PC-3 (cell line): ENCODE data around the gene DMKN. TPM values are rescaled to one million over a fixed set of nuclear protein-coding genes. Genes with fewer than 3 reads are reported as not detected.
A peak's percentile ranks its signal among the peaks of the same experiment; 100 is the strongest.

Experiments used
- ATAC-seq: fragments of 200-7000 bp; cut with Tn5 transposase; 2 replicates; pipeline ENCODE4 v1.9.1; 2020; ENCODE audit warnings: mild to moderate bottlenecking, moderate library complexity
- BruUV-seq: library from RNA; stranded (reverse); fragments of 400-500 nt; replicated peaks from 2 replicates; lab custom pipeline; 2021; lab: Mats Ljungman, UMichigan
- CTCF ChIA-PET: fragments of 300-600 bp; sonication (Branson Sonifier 250); formaldehyde crosslinking; loops from one replicate; lab custom pipeline; 2022; ENCODE audit warnings: antibody characterized with exemption; lab: Charles Lee
- POLR2A ChIA-PET: fragments of 300-600 bp; sonication (Branson Sonifier 250); formaldehyde crosslinking; loops from one replicate; lab custom pipeline; 2022; ENCODE audit warnings: antibody characterized with exemption; ENCODE audit not compliant: unreplicated experiment; lab: Charles Lee
- DNase-seq: peaks from one replicate; pipeline ENCODE4 v3.0.0-alpha.2; 2015
- H2AFZ ChIP-seq: fragments of 300-600 bp; sonication (generic); 2 replicates; pipeline ENCODE4 v1.6.0; 2016; ENCODE audit warnings: antibody characterized with exemption, low read length
- H3F3A ChIP-seq: fragments of 300-600 bp; sonication (generic); one replicate; pipeline ENCODE4 v1.6.0; 2017; ENCODE audit warnings: antibody characterized with exemption, low read length, control low read depth, mild to moderate bottlenecking; ENCODE audit not compliant: unreplicated experiment
- H3K27ac ChIP-seq: fragments of 300-600 bp; sonication (generic); 2 replicates; pipeline ENCODE4 v1.5.1; 2016; ENCODE audit warnings: mild to moderate bottlenecking, low read length
- H3K27me3 ChIP-seq: fragments of 300-600 bp; sonication (generic); 2 replicates; pipeline ENCODE4 v1.6.1; 2016; ENCODE audit warnings: low read length, mixed read lengths
- H3K36me3 ChIP-seq: fragments of 300-600 bp; sonication (generic); 2 replicates; pipeline ENCODE4 v1.6.1; 2016; ENCODE audit warnings: low read depth, mixed run types, low read length, mixed read lengths
- H3K4me1 ChIP-seq: fragments of 300-600 bp; sonication (generic); 2 replicates; pipeline ENCODE4 v1.5.1; 2016; ENCODE audit warnings: low read length; ENCODE audit not compliant: insufficient read depth
- H3K4me2 ChIP-seq: fragments of 300-600 bp; sonication (generic); 2 replicates; pipeline ENCODE4 v1.6.0; 2016; ENCODE audit warnings: low read length
- H3K4me3 ChIP-seq: fragments of 300-600 bp; sonication (generic); 2 replicates; pipeline ENCODE4 v1.5.1; 2016; ENCODE audit warnings: mild to moderate bottlenecking, low read length, mixed read lengths
- H3K79me2 ChIP-seq: fragments of 300-600 bp; sonication (generic); 2 replicates; pipeline ENCODE4 v1.6.1; 2017; ENCODE audit warnings: low read length, mixed read lengths
- H3K9ac ChIP-seq: fragments of 300-600 bp; sonication (generic); 2 replicates; pipeline ENCODE4 v1.6.0; 2016; ENCODE audit warnings: mild to moderate bottlenecking, low read length
- H3K9me2 ChIP-seq: fragments of 300-600 bp; sonication (generic); replicated peaks from 2 replicates; pipeline ENCODE4 v1.6.1; 2016; ENCODE audit warnings: mixed run types, low read length, mixed read lengths
- H3K9me3 ChIP-seq: fragments of 300-600 bp; sonication (generic); 2 replicates; pipeline ENCODE4 v1.6.1; 2016; ENCODE audit warnings: low read length, mixed read lengths
- H4K20me1 ChIP-seq: fragments of 300-600 bp; sonication (generic); 2 replicates; pipeline ENCODE4 v1.6.1; 2016; ENCODE audit warnings: low read length, mixed read lengths
- CTCF ChIP-seq: fragments of 300-600 bp; sonication (generic); conservative IDR thresholded peaks from 2 replicates; pipeline ENCODE4 v1.5.1; 2017; ENCODE audit warnings: antibody characterized with exemption, low read depth, mild to moderate bottlenecking, low read length
- EZH2 ChIP-seq: fragments of 300-600 bp; sonication (generic); IDR thresholded peaks from one replicate; pipeline ENCODE4 v1.6.1; 2017; ENCODE audit warnings: antibody characterized with exemption, mild to moderate bottlenecking, low read length; ENCODE audit not compliant: unreplicated experiment
- EZH2phosphoT487 ChIP-seq: fragments of 300-600 bp; sonication (generic); IDR thresholded peaks from 2 replicates; pipeline ENCODE4 v1.6.1; 2018; ENCODE audit warnings: mild to moderate bottlenecking, antibody characterized with exemption, low read length, borderline replicate concordance
- intact Hi-C: fragments of 100-400 bp; cut with micrococcal nuclease; formaldehyde crosslinking; loops from 2 replicates; pipeline ENCODE4 v1.9.0; 2023
- total RNA-seq: library from RNA; depleted of rRNA; stranded (reverse); fragments of >200 nt; gene quantifications from 2 replicates; pipeline ENCODE4 v1.2.3, GENCODE V29; 2014

Gene DMKN
- total RNA-seq, 1 experiment from 2014 or later = 128 TPM

GRCh38 chr19:35509861-35510625 lies 3.4 kb downstream of the DMKN start:
- TF ChIP-seq CTCF = peak; percentile 88
- no peak for TF ChIP-seq EZH2
- Histone ChIP-seq H3F3A (no peaks in the 10 kb centered on the region), H2AFZ (peak overlapping the region; percentile 92), H3K79me2 (peaks cover 25% of the 10 kb centered on the region), H3K9me3 (no peaks in the 10 kb centered on the region), H3K9ac (peak overlapping the region; percentile 93), H4K20me1 (no peaks in the 10 kb centered on the region), H3K4me3 (peak overlapping the region; percentile 96), H3K36me3 (no peaks in the 10 kb centered on the region), H3K27ac (peak overlapping the region; percentile 77), H3K9me2 (no peaks in the 10 kb centered on the region), H3K27me3 (no peaks in the 10 kb centered on the region), H3K4me1 (peaks cover 13% of the 10 kb centered on the region; the same call in 1 of the 2 replicates), H3K4me2 (peak overlapping the region; percentile 86)
- ATAC-seq (peak; percentile 84), DNase-seq (peak; percentile 89)
- intact Hi-C loops = loop anchor here (5.0 kb wide), 2 partner anchors 132 to 243 kb away; partner anchors contain the start of genes ETV2 and USF2
- BruUV-seq = TSS peak; percentile 84
- CTCF ChIA-PET = interaction anchor here (0.6 kb wide), 1 partner anchor 20 kb away, joined by 3 read pairs; no protein-coding TSS in a partner anchor
- POLR2A ChIA-PET = interaction anchor here (0.7 kb wide), 2 partner anchors 46 to 138 kb away, joined by 3 read pairs; partner anchors contain the start of gene COX6B1

GRCh38 chr19:35509018-35509652 lies 4.3 kb downstream of the DMKN start:
- Histone ChIP-seq H3K4me3 (peak overlapping the region; percentile 96), H3K9me2 (no peaks in the 10 kb centered on the region), H2AFZ (peak overlapping the region; percentile 92), H3F3A (no peaks in the 10 kb centered on the region), H3K4me1 (peaks cover 13% of the 10 kb centered on the region; the same call in 1 of the 2 replicates), H3K36me3 (no peaks in the 10 kb centered on the region), H3K27me3 (no peaks in the 10 kb centered on the region), H3K9me3 (no peaks in the 10 kb centered on the region), H4K20me1 (no peaks in the 10 kb centered on the region), H3K79me2 (peaks cover 25% of the 10 kb centered on the region), H3K4me2 (peak overlapping the region; percentile 86), H3K9ac (peak overlapping the region; percentile 93), H3K27ac (peak overlapping the region; percentile 77)
- CTCF ChIA-PET = no interaction called here
- intact Hi-C loops = loop anchor here (5.0 kb wide), 1 partner anchor 242 kb away; the partner anchor contains the start of gene USF2
- POLR2A ChIA-PET = interaction anchor here (0.7 kb wide), 1 partner anchor 17 kb away, joined by 3 read pairs; no protein-coding TSS in a partner anchor
- ATAC-seq = peak; percentile 67
- BruUV-seq = no TSS peak
- TF ChIP-seq EZH2phosphoT487 = no peak
- TF ChIP-seq CTCF = no peak
- no peak for TF ChIP-seq EZH2
- DNase-seq = peak; percentile 67
